ENCODE data around the gene TXNDC2. TPM values are rescaled to one million over a fixed set of nuclear protein-coding genes. Genes with fewer than 3 reads are reported as not detected.
"Not testable (repeated sequence)": the region's sequence is repeated elsewhere in the genome, so short reads cannot be mapped to it uniquely, and the experiment has no call there.

Gene TXNDC2
- total and polyA plus RNA-seq, 9 donors = 0.04 to 0.13 (median 0.09) TPM; not detected in 6

GRCh38 chr18:9884090-9884489 lies 1.7 kb upstream of the TXNDC2 start:
- WGBS (ENCODE audit: insufficient coverage) = 100% methylated on average over 1 of the region's 6 CpGs
- H3K27ac ChIP-seq (ENCODE audit: low read length) = no peak overlapping the region
- no peak for DNase-seq
- no peaks in the 10 kb centered on the region for H3K9me3 ChIP-seq (replicated peaks; ENCODE audit: control insufficient read depth, low read depth, low read length)
- H3K4me3 ChIP-seq (ENCODE audit: low read length) = no peak overlapping the region
- no peaks in the 10 kb centered on the region for H3K36me3 ChIP-seq (ENCODE audit: control insufficient read depth, insufficient read depth, low read length)
- no peaks in the 10 kb centered on the region for H3K4me1 ChIP-seq (ENCODE audit: control insufficient read depth, insufficient read depth, low read length)
- no peaks in the 10 kb centered on the region for H3K27me3 ChIP-seq (ENCODE audit: control insufficient read depth, insufficient read depth, low read length)

GRCh38 chr18:9884532-9885140 lies 1.1 kb upstream of the TXNDC2 start:
- no peaks in the 10 kb centered on the region for H3K9me3 ChIP-seq (replicated peaks; ENCODE audit: control insufficient read depth, low read depth, low read length)
- 94% methylated on average over 7 of the region's 12 CpGs for whole genome bisulfite sequencing (ENCODE audit: insufficient coverage)
- H3K27ac ChIP-seq (ENCODE audit: low read length) = no peak overlapping the region
- H3K4me1 ChIP-seq (ENCODE audit: control insufficient read depth, insufficient read depth, low read length) = no peaks in the 10 kb centered on the region
- no peaks in the 10 kb centered on the region for H3K36me3 ChIP-seq (ENCODE audit: control insufficient read depth, insufficient read depth, low read length)
- H3K27me3 ChIP-seq (ENCODE audit: control insufficient read depth, insufficient read depth, low read length) = no peaks in the 10 kb centered on the region
- no peak for DNase-seq
- no peak overlapping the region for H3K4me3 ChIP-seq (ENCODE audit: low read length)

- Histone ChIP-seq H3K27me3 (ENCODE audit: control insufficient read depth, insufficient read depth, low read length) (no peaks in the 10 kb centered on the region), H3K4me3 (ENCODE audit: low read length) (no peak overlapping the region), H3K4me1 (ENCODE audit: control insufficient read depth, insufficient read depth, low read length) (no peaks in the 10 kb centered on the region), H3K27ac (ENCODE audit: low read length) (no peak overlapping the region), H3K9me3 (replicated peaks; ENCODE audit: control insufficient read depth, low read depth, low read length) (no peaks in the 10 kb centered on the region), H3K36me3 (ENCODE audit: control insufficient read depth, insufficient read depth, low read length) (no peaks in the 10 kb centered on the region)
- 100% methylated on average over 3 of the region's 3 CpGs for WGBS (ENCODE audit: insufficient coverage)
- no peak for DNase-seq
These were observed 204 bp downstream of the TXNDC2 start for GRCh38 chr18:9886005-9886348.

GRCh38 chr18:9887992-9888391 lies 2.2 kb downstream of the TXNDC2 start:
- no peaks in the 10 kb centered on the region for H3K36me3 ChIP-seq (ENCODE audit: control insufficient read depth, insufficient read depth, low read length)
- no peaks in the 10 kb centered on the region for H3K27me3 ChIP-seq (ENCODE audit: control insufficient read depth, insufficient read depth, low read length)
- no peak overlapping the region for H3K4me3 ChIP-seq (ENCODE audit: low read length)
- H3K9me3 ChIP-seq (replicated peaks; ENCODE audit: control insufficient read depth, low read depth, low read length) = no peaks in the 10 kb centered on the region
- 83% methylated on average over 2 of the region's 5 CpGs for WGBS (ENCODE audit: insufficient coverage)
- no peak overlapping the region for H3K27ac ChIP-seq (ENCODE audit: low read length)
- DNase-seq = no peak
- H3K4me1 ChIP-seq (ENCODE audit: control insufficient read depth, insufficient read depth, low read length) = no peaks in the 10 kb centered on the region

- no peaks in the 10 kb centered on the region for H3K9me3 ChIP-seq (replicated peaks; ENCODE audit: control insufficient read depth, low read depth, low read length)
- WGBS (ENCODE audit: insufficient coverage) = 70% methylated on average over 2 of the region's 5 CpGs
- DNase-seq = no peak
- no peak overlapping the region for H3K27ac ChIP-seq (ENCODE audit: low read length)
- H3K36me3 ChIP-seq (ENCODE audit: control insufficient read depth, insufficient read depth, low read length) = no peaks in the 10 kb centered on the region
- no peaks in the 10 kb centered on the region for H3K27me3 ChIP-seq (ENCODE audit: control insufficient read depth, insufficient read depth, low read length)
- H3K4me3 ChIP-seq (ENCODE audit: low read length) = no peak overlapping the region
- no peaks in the 10 kb centered on the region for H3K4me1 ChIP-seq (ENCODE audit: control insufficient read depth, insufficient read depth, low read length)
These were observed 4.4 kb downstream of the TXNDC2 start for GRCh38 chr18:9890196-9890595.

DNA sequence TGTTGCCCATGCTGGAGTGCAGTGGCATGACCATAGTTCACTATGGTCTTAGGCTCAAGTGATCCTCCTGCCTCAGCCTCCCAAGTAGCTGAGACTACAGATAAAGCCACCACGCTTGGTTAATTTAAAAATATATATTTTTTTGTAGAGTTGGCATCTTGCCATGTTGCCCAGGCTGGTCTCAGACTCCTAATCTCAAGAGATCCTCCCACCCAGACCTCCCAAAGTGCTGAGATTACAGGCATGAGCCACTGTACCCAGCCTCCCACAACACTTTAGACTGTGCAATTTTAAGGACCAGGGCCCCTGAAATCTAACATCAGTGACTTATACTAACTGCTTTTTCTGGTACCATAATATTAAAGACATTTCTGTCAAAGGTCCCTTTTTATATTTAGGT lies 5.2 kb downstream of the TXNDC2 start:
- no CpG with 5 or more reads among the region's 1 CpG for WGBS (ENCODE audit: insufficient coverage)
- no peak for DNase-seq
- H3K4me1 ChIP-seq (ENCODE audit: control insufficient read depth, insufficient read depth, low read length) = no peaks in the 10 kb centered on the region
- no peaks in the 10 kb centered on the region for H3K27me3 ChIP-seq (ENCODE audit: control insufficient read depth, insufficient read depth, low read length)
- no peak overlapping the region for H3K27ac ChIP-seq (ENCODE audit: low read length)
- H3K36me3 ChIP-seq (ENCODE audit: control insufficient read depth, insufficient read depth, low read length) = no peaks in the 10 kb centered on the region
- H3K9me3 ChIP-seq (replicated peaks; ENCODE audit: control insufficient read depth, low read depth, low read length) = no peaks in the 10 kb centered on the region
- no peak overlapping the region for H3K4me3 ChIP-seq (ENCODE audit: low read length)

- H3K27ac ChIP-seq (ENCODE audit: low read length); H3K9me3 ChIP-seq (replicated peaks; ENCODE audit: control insufficient read depth, low read depth, low read length); H3K27me3 ChIP-seq (ENCODE audit: control insufficient read depth, insufficient read depth, low read length); H3K36me3 ChIP-seq (ENCODE audit: control insufficient read depth, insufficient read depth, low read length); H3K4me1 ChIP-seq (ENCODE audit: control insufficient read depth, insufficient read depth, low read length); H3K4me3 ChIP-seq (ENCODE audit: low read length); DNase-seq: not testable (repeated sequence)
- WGBS (ENCODE audit: insufficient coverage) = 62% methylated on average over 2 of the region's 4 CpGs
These were observed 5.7 kb downstream of the TXNDC2 start for GRCh38 chr18:9891515-9891914.

GRCh38 chr18:9894454-9895068 lies 8.8 kb downstream of the TXNDC2 start:
- H3K27ac ChIP-seq (ENCODE audit: low read length) = no peak overlapping the region
- no peaks in the 10 kb centered on the region for H3K27me3 ChIP-seq (ENCODE audit: control insufficient read depth, insufficient read depth, low read length)
- H3K4me3 ChIP-seq (ENCODE audit: low read length) = no peak overlapping the region
- no peak for DNase-seq
- no peaks in the 10 kb centered on the region for H3K9me3 ChIP-seq (replicated peaks; ENCODE audit: control insufficient read depth, low read depth, low read length)
- no peaks in the 10 kb centered on the region for H3K4me1 ChIP-seq (ENCODE audit: control insufficient read depth, insufficient read depth, low read length)
- no peaks in the 10 kb centered on the region for H3K36me3 ChIP-seq (ENCODE audit: control insufficient read depth, insufficient read depth, low read length)
- WGBS (ENCODE audit: insufficient coverage) = no CpG with 5 or more reads among the region's 6 CpGs

- Histone ChIP-seq H3K4me3 (ENCODE audit: low read length) (no peak overlapping the region), H3K36me3 (ENCODE audit: control insufficient read depth, insufficient read depth, low read length) (no peaks in the 10 kb centered on the region), H3K9me3 (replicated peaks; ENCODE audit: control insufficient read depth, low read depth, low read length) (no peaks in the 10 kb centered on the region), H3K27me3 (ENCODE audit: control insufficient read depth, insufficient read depth, low read length) (no peaks in the 10 kb centered on the region), H3K27ac (ENCODE audit: low read length) (no peak overlapping the region), H3K4me1 (ENCODE audit: control insufficient read depth, insufficient read depth, low read length) (no peaks in the 10 kb centered on the region)
- 93% methylated on average over 4 of the region's 5 CpGs for WGBS (ENCODE audit: insufficient coverage)
- DNase-seq = no peak
These were observed 11.4 kb downstream of the TXNDC2 start for GRCh38 chr18:9897129-9897528.

GRCh38 chr18:9897787-9898291 lies 12.1 kb downstream of the TXNDC2 start:
- 96% methylated on average over 7 of the region's 10 CpGs for WGBS (ENCODE audit: insufficient coverage)

More at GRCh38 chr18:9897787-9898291, 12.1 kb downstream of the TXNDC2 start:
- not testable (repeated sequence) for H3K4me1 ChIP-seq (ENCODE audit: control insufficient read depth, insufficient read depth, low read length); H3K27me3 ChIP-seq (ENCODE audit: control insufficient read depth, insufficient read depth, low read length); H3K27ac ChIP-seq (ENCODE audit: low read length); H3K9me3 ChIP-seq (replicated peaks; ENCODE audit: control insufficient read depth, low read depth, low read length); H3K36me3 ChIP-seq (ENCODE audit: control insufficient read depth, insufficient read depth, low read length); H3K4me3 ChIP-seq (ENCODE audit: low read length); DNase-seq

All from muscle of leg (tissue), 11 donors.